H1 (cell line): ENCODE measurements around the gene FOXD2. TPM values are rescaled to one million over a fixed set of nuclear protein-coding genes. Genes with fewer than 3 reads are reported as not detected.

ENCODE experiments used
- ATF3 ChIP-seq: IDR thresholded peaks from 2 replicates; pipeline ENCODE4 v1.6.1; 2011; ENCODE audit warnings: low read depth, mild to moderate bottlenecking, low read length; ENCODE audit not compliant: insufficient read depth
- CBX5 ChIP-seq: fragments of 300-800, 300-1000 bp; sonication (generic); IDR thresholded peaks from 2 replicates; pipeline ENCODE4 v1.7.1; 2016; ENCODE audit warnings: antibody characterized with exemption, low read length, low read depth
- CHD7 ChIP-seq: fragments of 300-600 bp; sonication (generic); IDR thresholded peaks from 2 replicates; pipeline ENCODE4 v1.7.1; 2012; ENCODE audit warnings: low read length, moderate library complexity, mild to moderate bottlenecking, inconsistent platforms; ENCODE audit not compliant: insufficient replicate concordance
- MAX ChIP-seq: IDR thresholded peaks from 2 replicates; pipeline ENCODE4 v1.6.1; 2012; ENCODE audit warnings: inconsistent platforms
- POLR2A ChIP-seq, 2 experiments: IDR thresholded peaks; 1 replicate in 1 of 2; 2 replicates in 1 of 2; pipeline ENCODE4 v1.6.1; 2011; ENCODE audit warnings: low read depth in 2 of 2, low read length in 2 of 2, mild to moderate bottlenecking in 2 of 2; ENCODE audit errors: control extremely low read depth in 1 of 2
- SIX5 ChIP-seq: IDR thresholded peaks from 2 replicates; pipeline ENCODE4 v1.6.1; 2011; ENCODE audit warnings: mild to moderate bottlenecking, low read depth, low read length
- SP1 ChIP-seq: IDR thresholded peaks from 2 replicates; pipeline ENCODE4 v1.6.1; 2011; ENCODE audit warnings: low read depth, low read length
- USF2 ChIP-seq: IDR thresholded peaks from 2 replicates; pipeline ENCODE4 v1.6.1; 2011; ENCODE audit warnings: low read length, improper control_type of control experiment
- YY1 ChIP-seq: IDR thresholded peaks from 2 replicates; pipeline ENCODE4 v1.6.1; 2011; ENCODE audit warnings: low read depth, mild to moderate bottlenecking, low read length
- ZNF274 ChIP-seq: IDR thresholded peaks from 2 replicates; pipeline ENCODE4 v1.7.0; 2012; ENCODE audit warnings: low read length, borderline replicate concordance; ENCODE audit errors: extremely low read depth
- polyA plus RNA-seq, 7 experiments: library from polyadenylated mRNA; depleted of rRNA in 3 of 7; stranded (reverse) in 5 of 7; unstranded in 2 of 7; fragments of >200 nt in 5 of 7; fragments of 200-250 nt in 2 of 7; gene quantifications; 1 replicate in 5 of 7; 2 replicates in 1 of 7; 4 replicates in 1 of 7; pipeline versions ENCODE4 v1.2.1 to v1.2.3, GENCODE V29; 2011 to 2013; ENCODE audit warnings: missing spikeins in 2 of 7, mixed read lengths in 2 of 7
- total RNA-seq: library from RNA; stranded (reverse); fragmentation: NEBNext Ultra II Directional; extraction: Animal tissue kit (Norgen Biotek cat#: 25700); gene quantifications from 2 replicates; pipeline ENCODE4 v1.2.1, GENCODE V29; 2021

Gene FOXD2
- total and polyA plus RNA-seq, 2 of the 8 experiments (the other 6 are each of a cell fraction or from before 2014, with no cell fraction given) = not detected

GRCh38 chr1:47456250-47456649 is 18.4 kb downstream of the FOXD2 start (continued):
- no peak for TF ChIP-seq CHD7
- no peak for TF ChIP-seq MAX
- no peak for TF ChIP-seq SIX5
- TF ChIP-seq ATF3 = no peak
- TF ChIP-seq SP1 = no peak
- no peak for TF ChIP-seq POLR2A (IDR thresholded peaks at IDR 0.05; ENCODE audit: control extremely low read depth in 1 of 2, low read depth in 2 of 2, low read length in 2 of 2)
- no peak for TF ChIP-seq YY1
- TF ChIP-seq USF2 = no peak
- no peak for TF ChIP-seq CBX5
- TF ChIP-seq ZNF274 = no peak
